K562 (cell line): ENCODE results near the gene PDGFC. TPM values are rescaled to one million over a fixed set of nuclear protein-coding genes. Genes with fewer than 3 reads are reported as not detected.

ENCODE experiments used
- ATAC-seq: fragments of 200-7000 bp; cut with Tn5 transposase; 3 replicates; pipeline ENCODE4 v1.9.1; 2020; ENCODE audit warnings: moderate library complexity
- BruUV-seq: library from RNA; stranded (reverse); fragments of 400-500 nt; replicated peaks from 2 replicates; lab custom pipeline; 2021; lab: Mats Ljungman, UMichigan
- CTCF ChIA-PET: fragments of 300-600 bp; formaldehyde crosslinking; extraction: SDS; loops from one replicate; lab custom pipeline; 2021; ENCODE audit warnings: low intra/inter-chr PET ratio; lab: Yijun Ruan, JAX
- POLR2A ChIA-PET: fragments of 300-600, 350-650 bp; sonication (Branson Sonifier 250); formaldehyde crosslinking; extraction: SDS; loops from one replicate; lab custom pipeline; 2021; ENCODE audit warnings: antibody characterized with exemption, inconsistent platforms; lab: Yijun Ruan, JAX
- DNase-seq, 4 experiments: peaks; one replicate each; pipeline versions ENCODE4 v3.0.0 to v3.0.0-alpha.2; 2011 to 2018; ENCODE audit warnings: low spot score in 3 of 4, mixed read lengths in 3 of 4; ENCODE audit errors: extremely low read depth in 1 of 4
- FAIRE-seq: peaks from 2 replicates; lab custom pipeline; 2011; peaks lifted over from hg19 to GRCh38; lab: Jason Lieb, UNC
- H2AFZ ChIP-seq: 2 replicates; pipeline ENCODE4 v1.6.0; 2011; ENCODE audit warnings: low read depth, low read length, control low read depth, inconsistent platforms
- H3K27ac ChIP-seq: fragments of 200-600 bp; 3 replicates; pipeline ENCODE4 v1.8.0; 2011; ENCODE audit warnings: low read depth, mild to moderate bottlenecking, control low read depth, inconsistent platforms, low read length, moderate library complexity, mixed read lengths; ENCODE audit errors: extremely low read depth
- H3K27me3 ChIP-seq, 2 experiments: fragments of 300-600 bp in 1 of 2; 2 replicates in 1 of 2; 3 replicates in 1 of 2; pipeline versions ENCODE4 v1.6.0 to v1.8.0; 2011; ENCODE audit warnings: inconsistent platforms in 2 of 2, low read length in 2 of 2, mild to moderate bottlenecking in 1 of 2, mixed read lengths in 1 of 2, moderate library complexity in 1 of 2; ENCODE audit not compliant: control insufficient read depth in 2 of 2, insufficient read depth in 2 of 2
- H3K36me3 ChIP-seq: fragments of 300-600 bp; 3 replicates; pipeline ENCODE4 v1.8.0; 2011; ENCODE audit warnings: mild to moderate bottlenecking, low read length, inconsistent platforms; ENCODE audit not compliant: control insufficient read depth, insufficient read depth
- H3K4me1 ChIP-seq, 2 experiments: fragments of 200-600 bp in 1 of 2; replicated peaks in 1 of 2; 2 replicates in 1 of 2; 3 replicates in 1 of 2; pipeline versions ENCODE4 v1.5.1 to v1.8.0; 2011; ENCODE audit warnings: inconsistent platforms in 2 of 2, low read length in 2 of 2, mild to moderate bottlenecking in 1 of 2, mixed read lengths in 1 of 2, moderate library complexity in 1 of 2; ENCODE audit not compliant: control insufficient read depth in 2 of 2, insufficient read depth in 2 of 2
- H3K4me2 ChIP-seq: 2 replicates; pipeline ENCODE4 v1.6.1; 2011; ENCODE audit warnings: low read length, control low read depth, inconsistent platforms, mixed read lengths; ENCODE audit not compliant: insufficient read depth
- H3K4me3 ChIP-seq: fragments of 200-600 bp; sonication (generic), shearing (Covaris generic); 2 replicates; pipeline ENCODE4 v1.5.1; 2016; ENCODE audit warnings: control low read depth, inconsistent platforms
- H3K79me2 ChIP-seq: fragments of 200-600 bp; 3 replicates; pipeline ENCODE4 v1.8.0; 2011; ENCODE audit warnings: low read length, inconsistent platforms; ENCODE audit not compliant: control insufficient read depth, insufficient read depth
- H3K9ac ChIP-seq, 2 experiments: 2 replicates each; pipeline versions ENCODE4 v1.6.0 to v1.6.1; 2011; ENCODE audit warnings: low read depth in 2 of 2, low read length in 2 of 2, control low read depth in 1 of 2, inconsistent platforms in 1 of 2, mild to moderate bottlenecking in 1 of 2, mixed read lengths in 1 of 2; ENCODE audit not compliant: insufficient read depth in 1 of 2
- H3K9me1 ChIP-seq: one replicate; pipeline ENCODE4 v1.6.0; 2011; ENCODE audit warnings: inconsistent platforms, mild to moderate bottlenecking, low read length, moderate library complexity; ENCODE audit not compliant: control insufficient read depth, insufficient read depth
- H3K9me3 ChIP-seq: replicated peaks from 2 replicates; pipeline ENCODE4 v1.5.1; 2011; ENCODE audit warnings: low read depth, low read length, inconsistent platforms; ENCODE audit not compliant: control insufficient read depth, insufficient read depth
- H4K20me1 ChIP-seq: replicated peaks from 2 replicates; pipeline ENCODE4 v1.6.1; 2011; ENCODE audit warnings: low read length, inconsistent platforms, mixed read lengths; ENCODE audit not compliant: control insufficient read depth, insufficient read depth
- HNRNPLL ChIP-seq: fragments of 200-400 bp; formaldehyde crosslinking; IDR thresholded peaks from 2 replicates; pipeline ENCODE4 v1.6.1; 2017; ENCODE audit warnings: low read length, low read depth, mild to moderate bottlenecking; ENCODE audit not compliant: poor library complexity, severe bottlenecking
- MNT ChIP-seq, 2 experiments: fragments of 450-650 bp; conservative IDR thresholded peaks; 2 replicates each; pipeline ENCODE4 v1.6.1; 2017; ENCODE audit warnings: mild to moderate bottlenecking in 2 of 2, moderate library complexity in 2 of 2
- NBN ChIP-seq: fragments of 450-650 bp; IDR thresholded peaks from 2 replicates; pipeline ENCODE4 v1.6.1; 2016; ENCODE audit warnings: low read depth, mild to moderate bottlenecking
- NFIC ChIP-seq: fragments of 450-650 bp; IDR thresholded peaks from 2 replicates; pipeline ENCODE4 v1.6.1; 2017; ENCODE audit warnings: mild to moderate bottlenecking, inconsistent platforms
- ZNF217 ChIP-seq: sonication (generic); formaldehyde crosslinking; IDR thresholded peaks from 2 replicates; pipeline ENCODE4 v1.8.0; 2022; ENCODE audit warnings: mild to moderate bottlenecking, missing genetic modification reagents
- WGBS: fragments of 100-300 bp; shearing (Covaris generic); methylation state at CpG from one replicate; pipeline ENCODE4 v1.1.6; 2016; ENCODE audit warnings: low coverage, mixed read lengths; ENCODE audit not compliant: insufficient coverage; ENCODE audit errors: missing lambda C conversion rate; 5-methylcytosine and 5-hydroxymethylcytosine counted together
- in situ Hi-C: fragments of 300-500 bp; cut with MboI; formaldehyde crosslinking; loops from 4 replicates; pipeline ENCODE4 v1.15.0; 2018; ENCODE audit warnings: inconsistent platforms, mixed read lengths
- intact Hi-C: fragments of 100-400 bp; cut with micrococcal nuclease; formaldehyde crosslinking; loops from 2 replicates; pipeline ENCODE4 v1.14.2; 2022
- polyA plus RNA-seq, 8 experiments: library from polyadenylated mRNA; depleted of rRNA in 4 of 8; stranded (reverse) in 5 of 8; unstranded in 3 of 8; fragments of >200 nt; fragmentation: Nextera tagmentation in 2 of 8; fragmentation: Illumina TruSeq in 1 of 8; extraction: Ambion mirVana in 2 of 8; extraction: Trizol in 1 of 8; gene quantifications; 2 replicates each; pipeline versions ENCODE4 v1.2.1 to v1.2.3, GENCODE V29; 2011 to 2014; ENCODE audit warnings: inconsistent platforms in 1 of 8, missing spikeins in 1 of 8
- total RNA-seq, 7 experiments: library from RNA; depleted of rRNA in 6 of 7; stranded (reverse); fragments of >200 nt in 6 of 7; fragmentation: Illumina TruSeq in 2 of 7; extraction: Trizol in 2 of 7; gene quantifications; 2 replicates each; pipeline versions ENCODE4 v1.2.1 to v1.2.3, GENCODE V29; 2011 to 2021; ENCODE audit warnings: low replicate concordance in 1 of 7

The PDGFC gene
- total and polyA plus RNA-seq, 9 of the 15 experiments (the other 6 are each of a cell fraction or from before 2014, with no cell fraction given): not detected

- 0% methylated on average over 2 of the region's 2 CpGs for WGBS
- Histone ChIP-seq H3K27me3 (no peaks in the 10 kb centered on the region), H3K9ac (no peak overlapping the region), H3K4me3 (no peak overlapping the region), H3K27ac (no peak overlapping the region), H3K4me2 (no peak overlapping the region), H4K20me1 (no peaks in the 10 kb centered on the region), H2AFZ (no peak overlapping the region), H3K79me2 (no peaks in the 10 kb centered on the region), H3K4me1 (no peaks in the 10 kb centered on the region), H3K36me3 (no peaks in the 10 kb centered on the region), H3K9me3 (no peaks in the 10 kb centered on the region), H3K9me1 (no peaks in the 10 kb centered on the region)
- intact Hi-C loops: no loop called here
- POLR2A ChIA-PET: no interaction called here
- no TSS peak for BruUV-seq
- no peak for ATAC-seq
- no peak for FAIRE-seq
- CTCF ChIA-PET: no interaction called here
- TF ChIP-seq NFIC: 0 out of 2 replicates have a peak, but pooled peaks have one; percentile 10
- no peak for TF ChIP-seq NBN
- TF ChIP-seq ZNF217 (CRISPR knock-in tag): no peak
- TF ChIP-seq MNT (conservative IDR thresholded peaks at IDR 0.05): no peak
- peak; percentile 45 for TF ChIP-seq HNRNPLL
- DNase-seq: no peak
- in situ Hi-C loops: no loop called here
Measured at GRCh38 chr4:156999175-156999517, 27.5 kb upstream of the PDGFC start.
